Right lobe of liver (tissue), 4 donors: ENCODE results near the gene NME9.

Experiments used
- CTCF ChIP-seq, 4 donors: fragments of 200-600 bp in 3 of 4; fragments of 450-650 bp in 1 of 4; IDR thresholded peaks; one replicate each; pipeline versions ENCODE4 v1.5.1 to v1.8.0; 2016 to 2022; ENCODE audit warnings: antibody characterized with exemption in 4 of 4, mild to moderate bottlenecking in 2 of 4
- POLR2A ChIP-seq: fragments of 450-650 bp; IDR thresholded peaks from one replicate; pipeline ENCODE4 v1.6.1; 2017; ENCODE audit warnings: antibody characterized with exemption, mild to moderate bottlenecking
- donor health status: DM: no; HTN: no; CAD: no.
- donor health status: DM: no; HTN: no; CAD: no.
- donor health status: DM: no; HTN: yes; CAD: no.

GRCh38 chr3:138376663-138377062 lies 47.0 kb upstream of the NME9 start:
- TF ChIP-seq CTCF (IDR thresholded peaks at IDR 0.05) (no peak), POLR2A (no peak)
